GM12878 (cell line): ENCODE data around the gene INTS14. TPM values are rescaled to one million over a fixed set of nuclear protein-coding genes. Genes with fewer than 3 reads are reported as not detected.

ENCODE experiments used
- ATAC-seq: fragments of 200-7000 bp; cut with Tn5 transposase; 3 replicates; pipeline ENCODE4 v1.9.1; 2020; ENCODE audit warnings: mild to moderate bottlenecking, moderate library complexity
- BruUV-seq: library from RNA; stranded (reverse); fragments of 400-500 nt; replicated peaks from 2 replicates; lab custom pipeline; 2021; lab: Mats Ljungman, UMichigan
- CTCF ChIA-PET: fragments of 300-600 bp; sonication (Branson Sonifier 250); formaldehyde crosslinking; extraction: SDS; loops from one replicate; lab custom pipeline; 2021; ENCODE audit warnings: inconsistent platforms; lab: Yijun Ruan, JAX
- POLR2A ChIA-PET: fragments of 350-600 bp; formaldehyde crosslinking; extraction: SDS; loops from one replicate; lab custom pipeline; 2021; ENCODE audit warnings: inconsistent platforms; lab: Charles Lee
- RAD21 ChIA-PET: fragments of 300-600 bp; sonication (Branson Sonifier 250); formaldehyde crosslinking; loops from one replicate; lab custom pipeline; 2023; ENCODE audit warnings: antibody characterized with exemption; ENCODE audit not compliant: unreplicated experiment; lab: Charles Lee
- SMC1A ChIA-PET: fragments of 300-600 bp; sonication (Branson Sonifier 250); formaldehyde crosslinking; loops from one replicate; lab custom pipeline; 2023; ENCODE audit not compliant: unreplicated experiment, uncharacterized antibody; lab: Charles Lee
- DNase-seq: peaks from one replicate; pipeline ENCODE4 v3.0.0-alpha.2; 2011; ENCODE audit warnings: low read depth, low spot score
- FAIRE-seq: peaks from 3 replicates; lab custom pipeline; 2011; peaks lifted over from hg19 to GRCh38; lab: Jason Lieb, UNC
- H2AFZ ChIP-seq: 2 replicates; pipeline ENCODE4 v1.6.0; 2011; ENCODE audit warnings: low read depth, low read length, control low read depth; ENCODE audit not compliant: control insufficient read depth
- H3K27ac ChIP-seq: 2 replicates; pipeline ENCODE4 v1.5.1; 2011; ENCODE audit warnings: control low read depth; ENCODE audit not compliant: control insufficient read depth, insufficient read depth
- H3K27me3 ChIP-seq, 2 experiments: replicated peaks in 1 of 2; 2 replicates each; pipeline versions ENCODE4 v1.6.0 to v1.6.1; 2011; ENCODE audit warnings: low read length in 1 of 2; ENCODE audit not compliant: control insufficient read depth in 2 of 2, insufficient read depth in 2 of 2
- H3K36me3 ChIP-seq, 2 experiments: 2 replicates each; pipeline ENCODE4 v1.5.1; 2011; ENCODE audit warnings: low read length in 1 of 2; ENCODE audit not compliant: control insufficient read depth in 2 of 2, insufficient read depth in 2 of 2
- H3K4me1 ChIP-seq: 2 replicates; pipeline ENCODE4 v1.6.1; 2011; ENCODE audit warnings: mild to moderate bottlenecking, low read length, moderate library complexity, mixed read lengths; ENCODE audit not compliant: control insufficient read depth, insufficient read depth
- H3K4me2 ChIP-seq: 2 replicates; pipeline ENCODE4 v1.6.0; 2011; ENCODE audit warnings: control low read depth; ENCODE audit not compliant: control insufficient read depth, insufficient read depth
- H3K4me3 ChIP-seq: fragments of 200-600 bp; sonication (generic); 2 replicates; pipeline ENCODE4 v1.5.1; 2016
- H3K79me2 ChIP-seq: 2 replicates; pipeline ENCODE4 v1.6.0; 2011; ENCODE audit warnings: low read length; ENCODE audit not compliant: control insufficient read depth, insufficient read depth
- H3K9ac ChIP-seq: 2 replicates; pipeline ENCODE4 v1.8.0; 2011; ENCODE audit warnings: low read length, control low read depth, mixed read lengths; ENCODE audit not compliant: control insufficient read depth, insufficient read depth
- H3K9me3 ChIP-seq: replicated peaks from 3 replicates; pipeline ENCODE4 v1.5.1; 2011; ENCODE audit warnings: mild to moderate bottlenecking, low read length; ENCODE audit not compliant: control insufficient read depth, insufficient read depth
- H4K20me1 ChIP-seq: 2 replicates; pipeline ENCODE4 v1.6.0; 2011; ENCODE audit not compliant: control insufficient read depth, insufficient read depth
- EGR1 ChIP-seq, 2 experiments: IDR thresholded peaks; 1 replicate in 1 of 2; 2 replicates in 1 of 2; pipeline ENCODE4 v1.6.1; 2011 to 2012; ENCODE audit warnings: low read depth in 2 of 2, low read length in 2 of 2, borderline replicate concordance in 1 of 2, mild to moderate bottlenecking in 1 of 2, moderate library complexity in 1 of 2
- HDGF ChIP-seq: fragments of 450-650 bp; IDR thresholded peaks from 2 replicates; pipeline ENCODE4 v1.6.1; 2016; ENCODE audit warnings: antibody characterized with exemption
- POLR2AphosphoS5 ChIP-seq: IDR thresholded peaks from 2 replicates; pipeline ENCODE4 v1.6.1; 2011; ENCODE audit warnings: mild to moderate bottlenecking, low read length, inconsistent platforms
- POU2F2 ChIP-seq: IDR thresholded peaks from 3 replicates; pipeline ENCODE4 v1.6.1; 2011; ENCODE audit warnings: low read depth, mild to moderate bottlenecking, low read length, borderline replicate concordance
- RAD21 ChIP-seq: IDR thresholded peaks from 2 replicates; pipeline ENCODE4 v1.6.1; 2011; ENCODE audit warnings: mild to moderate bottlenecking, low read depth, low read length, moderate library complexity; ENCODE audit not compliant: insufficient read depth
- WGBS: methylation state at CpG from one replicate; pipeline ENCODE4 v1.1.6; 2016; ENCODE audit warnings: low lambda C conversion rate; ENCODE audit not compliant: insufficient replicate concordance, insufficient coverage; ENCODE audit errors: missing lambda C conversion rate; 5-methylcytosine and 5-hydroxymethylcytosine counted together
- in situ Hi-C: fragments of 300-500 bp; cut with MboI; formaldehyde crosslinking; loops from 9 replicates; pipeline ENCODE4 v1.14.3; 2018; ENCODE audit warnings: mixed read lengths
- intact Hi-C: fragments of 100-400 bp; cut with micrococcal nuclease; formaldehyde crosslinking; loops from one replicate; pipeline ENCODE4 v1.14.2; 2022; ENCODE audit not compliant: unreplicated experiment
- polyA plus RNA-seq, 11 experiments: library from polyadenylated mRNA; depleted of rRNA in 4 of 11; unstranded in 6 of 11; stranded (reverse) in 5 of 11; fragments of >200 nt; fragmentation: Nextera tagmentation in 4 of 11; fragmentation: Illumina TruSeq in 1 of 11; extraction: Ambion mirVana in 4 of 11; extraction: Trizol in 1 of 11; gene quantifications; 1 replicate in 1 of 11; 2 replicates in 10 of 11; pipeline versions ENCODE4 v1.2.1 to v1.2.3, GENCODE V29; 2011 to 2016; ENCODE audit warnings: inconsistent platforms in 2 of 11, missing spikeins in 2 of 11, low read depth in 1 of 11
- total RNA-seq, 4 experiments: library from RNA; depleted of rRNA in 3 of 4; stranded (reverse); fragments of >200 nt in 3 of 4; fragmentation: Illumina TruSeq in 1 of 4; extraction: Trizol in 1 of 4; gene quantifications; 2 replicates each; pipeline versions ENCODE4 v1.2.1 to v1.2.3, GENCODE V29; 2013 to 2021
- TF ChIP-seq, protein P1 (sequence below): IDR thresholded peaks from 2 replicates; pipeline ENCODE4 v1.6.1; 2012; ENCODE audit warnings: low read depth, low read length, improper control_type of control experiment

The INTS14 gene
- total and polyA plus RNA-seq, 10 of the 15 experiments (the other 5 are each of a cell fraction or from before 2014, with no cell fraction given) = 36.8 to 76.9 (median 47.7) TPM

DNA sequence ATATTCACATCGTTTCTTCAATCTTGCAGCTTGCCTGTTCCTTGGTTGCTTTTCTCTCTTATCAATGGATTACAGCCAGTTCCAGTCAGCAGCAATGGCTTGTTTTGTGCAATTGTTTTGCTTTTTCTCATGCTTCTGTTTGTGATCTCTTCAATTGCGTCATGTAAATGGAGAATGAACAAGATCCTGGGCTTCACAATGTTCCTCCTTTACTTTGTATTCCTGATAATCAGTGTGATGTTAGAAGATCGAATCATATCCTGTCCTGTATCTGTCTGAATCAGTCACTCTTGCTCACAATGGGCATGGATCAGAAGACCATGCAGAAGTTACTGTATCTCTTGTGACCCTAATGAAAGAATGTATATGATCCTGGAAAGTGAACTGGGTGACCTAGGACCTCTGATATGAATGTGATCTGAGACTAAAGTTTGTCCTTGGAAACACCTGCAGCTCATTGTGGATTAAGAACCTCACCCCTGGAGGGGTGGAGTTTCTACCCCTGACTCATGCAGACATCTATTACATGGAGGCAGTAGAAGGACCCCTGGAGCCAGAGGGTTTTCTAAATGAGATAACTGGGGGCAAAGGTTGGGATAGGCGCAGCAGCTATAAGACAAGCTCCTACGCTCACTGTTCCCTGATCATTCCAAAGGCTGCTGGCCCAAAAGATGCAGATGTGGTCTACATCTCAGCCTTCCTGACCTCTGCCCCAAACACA lies 43.0 kb upstream of the INTS14 start:
- CTCF ChIA-PET = interaction anchor here (0.6 to 1.6 kb wide), 4 partner anchors 8 to 183 kb away, joined by 3 to 5 read pairs (median 3); no protein-coding TSS in a partner anchor
- no peaks in the 10 kb centered on the region for H3K79me2 ChIP-seq
- no peaks in the 10 kb centered on the region for H3K9me3 ChIP-seq
- no TSS peak for BruUV-seq
- H3K4me1 ChIP-seq = peaks cover 9% of the 10 kb centered on the region
- H3K27ac ChIP-seq = no peak overlapping the region
- POLR2A ChIA-PET = interaction anchor here (0.6 kb wide), 2 partner anchors 82 to 239 kb away, joined by 3 read pairs; no protein-coding TSS in a partner anchor
- ATAC-seq (no peak), DNase-seq (no peak), FAIRE-seq (no peak)
- H3K36me3 ChIP-seq = peaks cover 2 to 37% of the 10 kb centered on the region in 2 experiments; a peak in 3 of 4 replicates
- TF ChIP-seq POLR2AphosphoS5 (0 out of 2 replicates have a peak, but pooled peaks have one; percentile 29), HDGF (no peak), RAD21 (no peak), POU2F2 (no peak), EGR1 (IDR thresholded peaks at IDR 0.05; ENCODE audit: borderline replicate concordance in 1 of 2, low read depth in 2 of 2, low read length in 2 of 2) (no peak)
- TF ChIP-seq, protein P1, sequence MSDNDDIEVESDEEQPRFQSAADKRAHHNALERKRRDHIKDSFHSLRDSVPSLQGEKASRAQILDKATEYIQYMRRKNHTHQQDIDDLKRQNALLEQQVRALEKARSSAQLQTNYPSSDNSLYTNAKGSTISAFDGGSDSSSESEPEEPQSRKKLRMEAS = no peak
- H2AFZ ChIP-seq = no peak overlapping the region
- no peak overlapping the region for H3K9ac ChIP-seq
- in situ Hi-C loops (no loop called here), intact Hi-C loops (no loop called here)
- no peaks in the 10 kb centered on the region for H3K27me3 ChIP-seq
- RAD21 ChIA-PET = interaction anchor here (0.7 kb wide), 1 partner anchor 183 kb away, joined by 5 read pairs; no protein-coding TSS in a partner anchor
- SMC1A ChIA-PET = interaction anchor here (0.7 to 1.7 kb wide), 6 partner anchors 9 to 665 kb away, joined by 3 to 6 read pairs (median 4); no protein-coding TSS in a partner anchor
- H3K4me3 ChIP-seq = no peak overlapping the region
- over 99% methylated on average over 5 of the region's 5 CpGs for WGBS
- no peak overlapping the region for H3K4me2 ChIP-seq
- H4K20me1 ChIP-seq = no peaks in the 10 kb centered on the region
